CD1c-positive myeloid dendritic cell (primary cell): ENCODE data around the gene ENDOD1.
A peak's percentile ranks its signal among the peaks of the same experiment; 100 is the strongest.

Experiments
- DNase-seq: peaks from one replicate; pipeline ENCODE4 v3.0.0-alpha.2; 2016; ENCODE audit errors: extremely low spot score

Gene ENDOD1

DNA sequence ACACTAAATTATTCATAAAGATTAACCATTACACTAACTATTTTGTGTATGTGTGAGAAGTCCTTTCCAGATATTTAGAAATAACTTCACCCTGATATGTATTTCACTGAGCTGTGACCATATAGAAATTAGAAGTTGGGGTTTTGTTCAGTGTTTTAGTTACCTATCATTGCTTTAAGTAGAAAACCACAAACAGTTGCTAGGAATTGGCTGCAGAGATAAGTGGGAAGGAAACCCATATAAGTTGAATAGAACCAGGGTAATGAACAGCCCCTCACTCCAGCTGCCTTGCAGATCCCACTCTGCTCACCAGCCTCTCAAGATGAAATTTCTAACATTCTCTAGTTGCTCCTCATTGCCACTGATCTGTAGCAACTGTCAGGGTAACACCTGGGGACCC is 12.7 kb upstream of the ENDOD1 start:
- no peak for DNase-seq

DNA sequence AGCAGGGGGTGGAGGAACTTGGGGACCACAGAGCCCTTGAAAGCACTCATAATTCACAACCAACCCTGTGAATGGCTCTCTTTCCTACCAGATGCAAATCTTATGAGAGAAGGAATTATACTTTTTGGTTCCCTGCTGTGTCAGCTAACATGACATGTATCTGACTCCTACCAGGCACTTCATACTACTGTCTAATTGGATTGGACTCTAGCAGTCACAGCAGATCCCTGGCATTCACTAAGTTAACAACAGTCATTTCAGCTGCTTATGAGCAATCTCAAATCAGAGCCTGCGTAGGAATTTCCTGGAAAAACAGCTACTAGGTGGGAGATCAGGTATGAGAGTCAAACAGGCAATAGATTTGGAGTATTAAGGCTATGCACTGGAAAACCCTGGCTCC is 11.1 kb upstream of the ENDOD1 start:
- DNase-seq: no peak

- DNase-seq: no peak
Measured at GRCh38 chr11:95081010-95081409, 8.6 kb upstream of the ENDOD1 start.

DNA sequence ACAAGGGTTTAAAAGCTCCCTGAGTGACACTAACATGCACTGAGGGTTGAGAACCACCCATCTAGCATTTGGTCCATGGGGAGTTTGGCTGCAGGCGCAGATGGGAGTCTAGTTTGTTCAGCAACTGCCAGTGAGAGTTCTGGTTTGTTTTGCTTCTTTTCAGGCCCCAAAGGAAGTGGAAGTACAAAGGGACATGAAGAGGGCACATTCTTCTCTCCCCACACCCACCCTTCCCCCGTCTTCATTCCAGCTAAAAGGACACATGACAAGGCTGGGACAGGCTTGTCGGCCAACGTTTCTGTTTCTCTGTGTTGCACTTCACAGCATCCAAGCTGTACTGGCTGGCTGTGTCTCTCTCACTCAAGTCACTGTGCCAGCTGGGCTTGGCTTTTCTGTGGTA is 8.2 kb upstream of the ENDOD1 start:
- DNase-seq: no peak

GRCh38 chr11:95082576-95083001 is 7.1 kb upstream of the ENDOD1 start:
- DNase-seq: no peak

- peak; percentile 32 for DNase-seq
Measured at GRCh38 chr11:95084509-95084908, 5.1 kb upstream of the ENDOD1 start.

- DNase-seq: no peak
Measured at GRCh38 chr11:95085117-95085816, 4.4 kb upstream of the ENDOD1 start.

- DNase-seq: no peak
Measured at GRCh38 chr11:95086151-95086550, 3.5 kb upstream of the ENDOD1 start.

- DNase-seq: no peak
Measured at GRCh38 chr11:95086836-95087570, 2.6 kb upstream of the ENDOD1 start.

GRCh38 chr11:95088946-95089619 is 563 bp upstream of the ENDOD1 start:
- DNase-seq: no peak

GRCh38 chr11:95091663-95092180 is 2.1 kb downstream of the ENDOD1 start:
- DNase-seq: no peak

- DNase-seq: peak; percentile 28
Measured at GRCh38 chr11:95092549-95093324, 3.1 kb downstream of the ENDOD1 start.

DNA sequence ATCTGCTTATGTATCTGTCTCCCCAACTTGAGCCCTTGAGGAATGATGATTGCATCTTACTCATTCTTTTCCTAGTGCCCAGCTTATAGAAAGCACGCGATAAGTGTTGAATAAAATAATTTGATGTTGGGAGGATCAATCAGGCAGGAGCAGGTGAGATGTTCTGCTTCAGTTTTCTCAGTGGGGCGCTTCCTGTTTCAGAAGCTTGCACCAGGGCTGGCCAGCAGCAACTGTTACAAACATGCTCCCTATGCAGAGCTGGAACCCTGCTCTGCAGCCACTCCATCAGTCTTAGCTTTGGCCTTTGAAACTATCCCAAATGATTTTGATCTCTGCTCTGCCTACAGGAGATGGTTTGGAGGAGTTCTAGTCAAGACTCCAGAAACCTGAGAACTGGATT is 3.9 kb downstream of the ENDOD1 start:
- DNase-seq: no peak

DNA sequence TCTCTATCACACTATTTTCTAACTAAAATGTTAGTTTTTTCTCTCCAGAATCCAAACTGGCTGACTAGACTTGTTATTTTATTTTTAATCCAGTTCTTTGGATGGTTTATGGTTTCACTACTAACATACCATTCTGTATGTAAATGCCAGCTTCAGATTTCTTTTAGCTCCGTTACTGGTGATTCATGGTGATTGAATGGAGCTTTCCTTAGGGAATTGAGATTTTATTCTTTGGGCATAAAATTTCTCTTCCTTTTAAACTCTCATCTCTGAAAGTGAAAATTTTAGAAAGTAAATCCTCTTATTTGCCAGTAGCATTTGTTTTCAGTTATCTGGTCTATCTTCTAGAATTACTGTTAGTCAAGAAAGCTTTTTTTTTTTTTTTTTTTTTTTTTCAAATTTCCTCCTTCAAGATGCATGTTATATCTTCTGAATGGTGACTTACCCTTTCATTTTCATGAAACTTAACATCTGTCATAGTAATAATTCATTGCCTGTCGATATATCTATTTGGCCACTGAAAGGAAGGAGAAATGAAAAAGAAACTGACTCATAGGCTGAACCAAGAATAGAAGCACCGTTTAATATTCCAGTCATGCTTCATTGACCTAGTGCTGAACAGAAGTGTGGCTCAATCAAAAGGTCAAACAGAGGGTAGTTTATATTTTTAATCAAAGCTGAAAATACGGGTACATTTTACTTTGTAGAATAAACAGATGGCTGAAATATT is 6.4 kb downstream of the ENDOD1 start:
- peak; percentile 25 for DNase-seq

- no peak for DNase-seq
Measured at GRCh38 chr11:95097209-95097608, 7.6 kb downstream of the ENDOD1 start.

DNA sequence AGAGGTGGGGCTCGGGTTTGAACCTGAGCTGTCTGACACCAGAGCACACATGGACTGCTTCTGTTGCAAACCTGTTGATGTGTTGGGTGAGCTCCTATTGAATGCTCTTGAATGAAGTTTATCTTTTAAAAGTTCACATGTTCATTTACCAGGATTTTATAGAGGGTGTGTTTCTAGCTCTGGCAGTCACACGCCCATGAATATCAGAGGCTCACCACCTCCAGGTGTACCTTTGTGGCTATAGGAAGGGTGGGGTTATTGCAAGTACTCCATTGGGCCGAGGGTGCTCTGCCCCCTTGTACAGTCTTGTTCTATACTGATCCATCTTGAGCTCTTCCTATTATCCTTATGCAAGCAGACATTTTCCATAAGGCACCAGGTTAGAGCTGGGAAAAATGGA is 9.2 kb downstream of the ENDOD1 start:
- no peak for DNase-seq

DNA sequence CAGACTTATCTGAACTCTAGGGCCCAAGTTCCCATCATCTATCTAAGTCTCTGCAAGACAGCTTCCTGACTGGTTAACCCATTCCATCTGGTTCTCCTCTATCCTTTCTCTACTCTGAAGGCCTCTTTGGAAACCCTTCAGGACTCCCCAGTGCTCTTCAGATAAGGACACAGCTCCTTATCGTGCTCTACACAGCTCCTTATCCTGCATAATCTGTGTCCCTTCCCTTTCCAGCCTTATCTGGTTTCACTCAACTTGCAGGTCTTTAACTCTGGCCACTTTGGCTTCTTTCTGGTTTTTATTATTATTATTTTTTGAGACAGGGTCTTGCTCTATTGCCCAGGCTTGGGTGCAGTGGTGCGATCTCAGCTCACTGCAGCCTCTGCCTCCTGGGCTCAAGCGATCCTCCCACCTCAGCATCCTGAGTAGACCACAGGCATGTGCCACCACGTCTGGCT is 10.6 kb downstream of the ENDOD1 start:
- no peak for DNase-seq

DNA sequence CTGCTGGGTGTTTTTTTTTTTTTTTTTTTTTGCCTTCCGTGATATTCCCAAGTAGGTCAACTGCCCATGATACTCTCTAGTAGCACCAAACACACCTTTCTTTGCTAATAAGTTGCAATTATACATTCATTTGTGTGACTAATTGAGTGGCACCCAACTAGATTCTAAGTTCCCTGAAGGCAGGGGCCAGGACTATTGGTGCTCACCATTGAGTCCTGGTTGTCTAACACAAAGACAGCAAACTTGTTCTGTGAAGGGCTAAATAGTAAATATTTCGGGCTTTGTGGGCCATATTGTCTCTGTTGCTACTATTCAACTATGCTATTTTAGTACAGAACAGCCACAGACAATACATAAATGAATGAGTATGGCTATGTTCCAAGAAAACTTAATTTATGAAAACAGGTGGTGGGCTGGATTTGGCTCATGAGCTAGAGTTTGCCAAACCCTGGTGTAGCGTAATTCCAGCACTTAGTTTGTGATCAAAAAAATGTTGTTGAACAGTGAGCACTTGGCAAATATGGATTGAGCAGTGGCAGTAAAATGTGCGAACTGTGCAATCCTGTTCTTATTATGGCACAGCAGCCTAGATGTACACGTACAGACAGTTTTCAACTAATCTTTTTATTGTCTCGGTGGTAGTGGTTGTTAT is 11.3 kb downstream of the ENDOD1 start:
- no peak for DNase-seq

GRCh38 chr11:95101935-95102334 is 12.3 kb downstream of the ENDOD1 start:
- DNase-seq: no peak

DNA sequence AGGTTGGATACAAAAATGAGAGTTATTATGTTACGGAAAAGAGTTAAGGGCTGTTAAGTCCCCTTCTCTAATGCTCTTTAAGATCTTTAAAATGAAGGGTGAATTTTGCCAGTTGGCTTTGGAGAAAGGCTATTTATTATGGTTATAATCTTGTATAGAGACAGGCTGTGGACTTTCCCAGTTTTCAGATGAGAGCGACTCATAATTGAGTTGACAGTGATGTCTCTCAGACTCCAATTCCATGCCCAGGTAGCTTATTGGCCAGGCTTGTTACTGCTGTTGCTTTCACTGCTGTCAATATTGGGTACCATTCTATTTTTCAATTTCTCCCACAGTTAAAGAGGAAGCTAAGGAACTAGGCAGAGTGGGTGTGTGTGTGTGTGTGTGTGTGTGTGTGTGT is 13.1 kb downstream of the ENDOD1 start:
- DNase-seq: no peak

- no peak for DNase-seq
Measured at GRCh38 chr11:95103701-95104100, 14.1 kb downstream of the ENDOD1 start.
